IMR-90 (cell line): Measurements from ENCODE around the gene OR3A1. TPM values are rescaled to one million over a fixed set of nuclear protein-coding genes. Genes with fewer than 3 reads are reported as not detected.

Source experiments
- ATAC-seq: fragments of 200-7000 bp; cut with Tn5 transposase; 2 replicates; pipeline ENCODE4 v1.9.1; 2020; ENCODE audit warnings: low read depth, mild to moderate bottlenecking, moderate library complexity
- BruUV-seq: library from RNA; stranded (reverse); fragments of 400-500 nt; replicated peaks from 2 replicates; lab custom pipeline; 2021; lab: Mats Ljungman, UMichigan
- CTCF ChIA-PET: fragments of 300-600 bp; formaldehyde crosslinking; extraction: SDS; loops from one replicate; lab custom pipeline; 2021; ENCODE audit warnings: antibody characterized with exemption; lab: Yijun Ruan, JAX
- POLR2A ChIA-PET: fragments of 300-600 bp; sonication (Branson Sonifier 250); formaldehyde crosslinking; loops from one replicate; lab custom pipeline; 2022; ENCODE audit warnings: antibody characterized with exemption; ENCODE audit not compliant: unreplicated experiment; lab: Charles Lee
- DNase-seq: peaks from one replicate; pipeline ENCODE4 v3.0.0; 2013
- H2AFZ ChIP-seq: replicated peaks from 2 replicates; pipeline ENCODE3; 2013; ENCODE audit warnings: low read length, mild to moderate bottlenecking; ENCODE audit not compliant: poor library complexity
- H2AK5ac ChIP-seq: 2 replicates; pipeline ENCODE4 v1.6.1; 2013; ENCODE audit warnings: low read depth, low read length, inconsistent platforms
- H2AK9ac ChIP-seq: replicated peaks from 2 replicates; pipeline ENCODE3; 2013; ENCODE audit warnings: mild to moderate bottlenecking, low read depth, low read length, moderate library complexity; ENCODE audit not compliant: poor library complexity
- H2BK120ac ChIP-seq: 2 replicates; pipeline ENCODE4 v1.6.1; 2013; ENCODE audit warnings: low read depth, low read length, inconsistent platforms
- H2BK15ac ChIP-seq: 3 replicates; pipeline ENCODE4 v1.6.1; 2013; ENCODE audit warnings: low read depth, low read length, inconsistent platforms
- H2BK20ac ChIP-seq: 2 replicates; pipeline ENCODE4 v1.6.1; 2013; ENCODE audit warnings: low read depth, mild to moderate bottlenecking, inconsistent platforms, low read length, moderate library complexity
- H2BK5ac ChIP-seq: 2 replicates; pipeline ENCODE4 v1.6.1; 2013; ENCODE audit warnings: mild to moderate bottlenecking, low read depth, low read length, inconsistent platforms; ENCODE audit not compliant: poor library complexity, severe bottlenecking
- H3K14ac ChIP-seq: replicated peaks from 2 replicates; pipeline ENCODE4 v1.6.1; 2013; ENCODE audit warnings: low read depth, low read length, inconsistent platforms
- H3K18ac ChIP-seq: 2 replicates; pipeline ENCODE4 v1.6.1; 2013; ENCODE audit warnings: low read depth, low read length, control low read depth
- H3K23ac ChIP-seq: 2 replicates; pipeline ENCODE4 v1.6.1; 2013; ENCODE audit warnings: low read depth, low read length, inconsistent platforms
- H3K27ac ChIP-seq: 2 replicates; pipeline ENCODE4 v1.5.1; 2013; ENCODE audit warnings: mild to moderate bottlenecking, control low read depth, low read length; ENCODE audit not compliant: insufficient read depth
- H3K27me3 ChIP-seq: 2 replicates; pipeline ENCODE4 v1.6.1; 2013; ENCODE audit warnings: low read length; ENCODE audit not compliant: control insufficient read depth, insufficient read depth
- H3K36me3 ChIP-seq: 2 replicates; pipeline ENCODE4 v1.6.1; 2013; ENCODE audit warnings: low read length, mixed read lengths; ENCODE audit not compliant: control insufficient read depth, insufficient read depth
- H3K4ac ChIP-seq: 2 replicates; pipeline ENCODE4 v1.6.1; 2013; ENCODE audit warnings: low read depth, low read length, inconsistent platforms
- H3K4me1 ChIP-seq: 2 replicates; pipeline ENCODE4 v1.6.1; 2013; ENCODE audit warnings: low read length, mixed read lengths; ENCODE audit not compliant: control insufficient read depth, insufficient read depth
- H3K4me2 ChIP-seq: 2 replicates; pipeline ENCODE4 v1.6.1; 2013; ENCODE audit warnings: low read depth, mild to moderate bottlenecking, control low read depth, low read length, moderate library complexity
- H3K4me3 ChIP-seq: 2 replicates; pipeline ENCODE4 v1.5.1; 2013; ENCODE audit warnings: low read depth, mild to moderate bottlenecking, control low read depth, low read length, moderate library complexity; ENCODE audit not compliant: insufficient read depth
- H3K56ac ChIP-seq: 2 replicates; pipeline ENCODE4 v1.6.1; 2013; ENCODE audit warnings: low read length, inconsistent platforms; ENCODE audit not compliant: insufficient read depth; ENCODE audit errors: extremely low read depth
- H3K79me1 ChIP-seq, 2 experiments: 2 replicates each; pipeline ENCODE4 v1.6.1; 2013; ENCODE audit warnings: low read length in 2 of 2, inconsistent platforms in 1 of 2, low read depth in 1 of 2
- H3K9ac ChIP-seq: 2 replicates; pipeline ENCODE4 v1.6.1; 2013; ENCODE audit warnings: low read depth, low read length, control low read depth
- H3K9me1 ChIP-seq: 2 replicates; pipeline ENCODE4 v1.6.1; 2013; ENCODE audit warnings: low read length, inconsistent platforms; ENCODE audit not compliant: insufficient read depth
- H3K9me3 ChIP-seq: 2 replicates; pipeline ENCODE4 v1.6.1; 2013; ENCODE audit warnings: low read length; ENCODE audit not compliant: control insufficient read depth, insufficient read depth
- H4K20me1 ChIP-seq: 2 replicates; pipeline ENCODE4 v1.6.1; 2013; ENCODE audit warnings: low read length, inconsistent platforms; ENCODE audit not compliant: insufficient read depth
- H4K5ac ChIP-seq: 2 replicates; pipeline ENCODE4 v1.6.1; 2013; ENCODE audit warnings: mild to moderate bottlenecking, low read depth, low read length, control low read depth
- H4K8ac ChIP-seq, 2 experiments: 2 replicates each; pipeline ENCODE4 v1.6.1; 2013; ENCODE audit warnings: low read depth in 2 of 2, low read length in 2 of 2, control low read depth in 1 of 2, inconsistent platforms in 1 of 2
- H4K91ac ChIP-seq: 2 replicates; pipeline ENCODE4 v1.6.1; 2013; ENCODE audit warnings: low read depth, low read length, inconsistent platforms; ENCODE audit not compliant: insufficient read depth
- BHLHE40 ChIP-seq: fragments of 150-350 bp; IDR thresholded peaks from 2 replicates; pipeline ENCODE4 v1.6.1; 2016; ENCODE audit warnings: mild to moderate bottlenecking, low read depth, low read length
- CEBPB ChIP-seq: IDR thresholded peaks from 2 replicates; pipeline ENCODE4 v1.6.1; 2012; ENCODE audit warnings: low read depth, low read length, improper control_type of control experiment
- CHD1 ChIP-seq: IDR thresholded peaks from 2 replicates; pipeline ENCODE4 v1.6.1; 2012; ENCODE audit warnings: low read depth, low read length, improper control_type of control experiment
- CTCF ChIP-seq: conservative IDR thresholded peaks from 2 replicates; pipeline ENCODE4 v1.5.1; 2012; ENCODE audit warnings: mild to moderate bottlenecking, low read depth, low read length, improper control_type of control experiment
- ELK1 ChIP-seq: fragments of 150-350 bp; IDR thresholded peaks from 2 replicates; pipeline ENCODE4 v1.6.1; 2016; ENCODE audit warnings: low read depth, mild to moderate bottlenecking, low read length, moderate library complexity, borderline replicate concordance
- FOS ChIP-seq: fragments of 150-350 bp; IDR thresholded peaks from 2 replicates; pipeline ENCODE4 v1.6.1; 2016; ENCODE audit warnings: low read depth, low read length
- MAFK ChIP-seq: IDR thresholded peaks from 2 replicates; pipeline ENCODE4 v1.6.1; 2012; ENCODE audit warnings: low read depth, low read length, improper control_type of control experiment
- MAZ ChIP-seq: IDR thresholded peaks from 2 replicates; pipeline ENCODE4 v1.6.1; 2012; ENCODE audit warnings: low read depth, mild to moderate bottlenecking, low read length, improper control_type of control experiment, moderate library complexity, borderline replicate concordance
- MXI1 ChIP-seq: IDR thresholded peaks from 2 replicates; pipeline ENCODE4 v1.6.1; 2012; ENCODE audit warnings: low read depth, mild to moderate bottlenecking, low read length, moderate library complexity, borderline replicate concordance
- NFE2L2 ChIP-seq: fragments of 150-350 bp; IDR thresholded peaks from 2 replicates; pipeline ENCODE4 v1.6.1; 2016; ENCODE audit warnings: low read depth, mild to moderate bottlenecking, low read length
- POLR2A ChIP-seq: IDR thresholded peaks from 2 replicates; pipeline ENCODE4 v1.6.1; 2012; ENCODE audit warnings: mild to moderate bottlenecking, low read depth, low read length
- RAD21 ChIP-seq: IDR thresholded peaks from 2 replicates; pipeline ENCODE4 v1.6.1; 2012; ENCODE audit warnings: low read length, improper control_type of control experiment
- RCOR1 ChIP-seq: IDR thresholded peaks from 2 replicates; pipeline ENCODE4 v1.6.1; 2012; ENCODE audit warnings: mild to moderate bottlenecking, low read length, improper control_type of control experiment; ENCODE audit not compliant: insufficient replicate concordance
- RFX5 ChIP-seq: IDR thresholded peaks from 2 replicates; pipeline ENCODE4 v1.8.0; 2012; ENCODE audit warnings: low read depth, mild to moderate bottlenecking, low read length, moderate library complexity
- SMC3 ChIP-seq: fragments of 150-350 bp; IDR thresholded peaks from 2 replicates; pipeline ENCODE4 v1.6.1; 2016; ENCODE audit warnings: low read depth, mild to moderate bottlenecking, antibody characterized with exemption, low read length, moderate library complexity
- USF2 ChIP-seq: fragments of 150-350 bp; IDR thresholded peaks from 2 replicates; pipeline ENCODE4 v1.6.1; 2017; ENCODE audit warnings: mild to moderate bottlenecking, antibody characterized with exemption, low read length, low read depth
- WGBS, 2 experiments: methylation state at CpG; one replicate each; pipeline versions ENCODE4 v1.1.5 to v1.1.7; 2013; ENCODE audit warnings: missing lambda C conversion rate in 2 of 2; ENCODE audit not compliant: insufficient read length in 1 of 2; ENCODE audit errors: extremely low coverage in 2 of 2; 5-methylcytosine and 5-hydroxymethylcytosine counted together
- dilution Hi-C: fragments of 300-500 bp; cut with HindIII; formaldehyde crosslinking; loops from one replicate; pipeline ENCODE4 v1.14.3; 2018; ENCODE audit warnings: low sequenced_read_pairs; ENCODE audit not compliant: unreplicated experiment
- in situ Hi-C: fragments of 300-500 bp; cut with MboI; formaldehyde crosslinking; loops from 3 replicates; pipeline ENCODE4 v1.14.3; 2019; ENCODE audit warnings: low sequenced_read_pairs, inconsistent platforms, mixed read lengths
- intact Hi-C: fragments of 100-400 bp; cut with micrococcal nuclease; formaldehyde crosslinking; loops from 2 replicates; pipeline ENCODE4 v1.10.0; 2022
- polyA plus RNA-seq, 3 experiments: library from polyadenylated mRNA; depleted of rRNA; stranded (reverse); fragments of >200 nt; gene quantifications; 2 replicates each; pipeline ENCODE4 v1.2.3, GENCODE V29; 2012; ENCODE audit warnings: low replicate concordance in 1 of 3
- total RNA-seq: library from RNA; depleted of rRNA; stranded (reverse); fragments of >200 nt; gene quantifications from 2 replicates; pipeline ENCODE4 v1.2.3, GENCODE V29; 2012

Gene OR3A1
- total and polyA plus RNA-seq, 2 of the 4 experiments (the other 2 are of a cell fraction) = not detected

- TF ChIP-seq CTCF = no peak
- TF ChIP-seq ELK1 = no peak
- TF ChIP-seq USF2 = no peak
- TF ChIP-seq FOS = no peak
- TF ChIP-seq CHD1 = no peak
- TF ChIP-seq RFX5 = no peak
- TF ChIP-seq RAD21 = no peak
- TF ChIP-seq POLR2A = no peak
- TF ChIP-seq NFE2L2 = no peak
- TF ChIP-seq RCOR1 = no peak
- TF ChIP-seq MXI1 = no peak
- TF ChIP-seq MAFK = no peak
- no peak for TF ChIP-seq CEBPB
- no peak for TF ChIP-seq SMC3
- TF ChIP-seq BHLHE40 = no peak
- TF ChIP-seq MAZ = no peak
- H3K9me1 ChIP-seq = no peaks in the 10 kb centered on the region
- no peak overlapping the region for H3K27ac ChIP-seq
- no peak overlapping the region for H3K4me2 ChIP-seq
- 55% methylated on average over 5 of the region's 8 CpGs; no CpG with 5 or more reads in 1 of the 2 experiments for WGBS, 2 experiments
- H3K56ac ChIP-seq = no peak overlapping the region
- H4K8ac ChIP-seq = no peak overlapping the region
- no peak overlapping the region for H2AK5ac ChIP-seq
- dilution Hi-C loops (no loop called here), in situ Hi-C loops (no loop called here), intact Hi-C loops (no loop called here)
- no peak overlapping the region for H3K18ac ChIP-seq
- no peak overlapping the region for H3K14ac ChIP-seq
- BruUV-seq = no TSS peak
- no peak overlapping the region for H2BK5ac ChIP-seq
- H3K9me3 ChIP-seq = peaks cover 20% of the 10 kb centered on the region
- no peaks in the 10 kb centered on the region for H3K79me1 ChIP-seq
- no peak overlapping the region for H4K91ac ChIP-seq
- no peak overlapping the region for H3K9ac ChIP-seq
- no peaks in the 10 kb centered on the region for H3K4me1 ChIP-seq
- ChIA-PET CTCF (no interaction called here), POLR2A (no interaction called here)
- no peaks in the 10 kb centered on the region for H3K36me3 ChIP-seq
- H2AFZ ChIP-seq = no peak overlapping the region
- no peak overlapping the region for H3K4ac ChIP-seq
- no peaks in the 10 kb centered on the region for H3K27me3 ChIP-seq
- H2BK120ac ChIP-seq = no peak overlapping the region
- H4K20me1 ChIP-seq = no peaks in the 10 kb centered on the region
- no peak overlapping the region for H2AK9ac ChIP-seq
- no peak overlapping the region for H4K5ac ChIP-seq
- no peak overlapping the region for H2BK20ac ChIP-seq
- no peak overlapping the region for H3K4me3 ChIP-seq
- no peak overlapping the region for H3K23ac ChIP-seq
- DNase-seq (no peak), ATAC-seq (no peak)
- no peak overlapping the region for H2BK15ac ChIP-seq
These were observed 41.6 kb downstream of the OR3A1 start for GRCh38 chr17:3256575-3256974.
